Activated T-cell treated with anti-CD3 and anti-CD28 coated beads for 4 hours (primary cell): ENCODE data around the gene ALX4.

Experiments used
- DNase-seq: peaks from one replicate; pipeline ENCODE4 v3.0.0-alpha.2; 2020

The ALX4 gene

GRCh38 chr11:44335052-44335760 is 25.3 kb upstream of the ALX4 start:
- no peak for DNase-seq

DNA sequence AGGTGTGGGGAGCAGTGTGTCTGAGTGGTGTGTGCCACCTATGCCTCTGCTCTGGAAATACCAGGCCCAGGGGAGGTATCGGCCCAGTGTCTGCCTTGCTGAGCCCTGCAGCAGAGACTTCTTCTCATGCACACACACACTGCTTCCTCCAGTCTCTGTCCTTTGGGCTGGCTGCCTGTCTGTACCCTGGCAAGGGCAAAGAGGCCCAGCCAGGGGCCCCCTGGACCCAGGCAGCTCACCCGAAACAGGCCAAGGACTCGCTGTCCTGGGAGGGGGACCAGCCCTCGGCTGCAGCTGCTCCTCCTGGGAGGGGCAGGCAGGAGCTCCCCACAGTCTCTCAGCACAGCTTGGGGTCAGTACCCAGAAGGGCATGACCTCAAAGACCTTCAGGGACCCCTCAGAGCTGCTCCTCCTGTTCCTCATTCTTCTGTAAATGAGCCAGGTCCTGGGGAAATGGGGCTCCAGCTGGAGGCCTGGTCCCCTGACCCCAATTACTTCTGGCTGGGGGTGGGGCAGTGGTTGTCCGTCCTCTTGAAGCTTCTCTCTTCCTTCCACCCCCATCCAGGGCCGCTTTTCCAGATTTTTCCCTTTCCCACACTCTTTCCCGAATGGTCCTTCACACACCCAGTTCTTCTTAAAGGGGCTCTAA is 24.5 kb upstream of the ALX4 start:
- DNase-seq, result no peak

DNA sequence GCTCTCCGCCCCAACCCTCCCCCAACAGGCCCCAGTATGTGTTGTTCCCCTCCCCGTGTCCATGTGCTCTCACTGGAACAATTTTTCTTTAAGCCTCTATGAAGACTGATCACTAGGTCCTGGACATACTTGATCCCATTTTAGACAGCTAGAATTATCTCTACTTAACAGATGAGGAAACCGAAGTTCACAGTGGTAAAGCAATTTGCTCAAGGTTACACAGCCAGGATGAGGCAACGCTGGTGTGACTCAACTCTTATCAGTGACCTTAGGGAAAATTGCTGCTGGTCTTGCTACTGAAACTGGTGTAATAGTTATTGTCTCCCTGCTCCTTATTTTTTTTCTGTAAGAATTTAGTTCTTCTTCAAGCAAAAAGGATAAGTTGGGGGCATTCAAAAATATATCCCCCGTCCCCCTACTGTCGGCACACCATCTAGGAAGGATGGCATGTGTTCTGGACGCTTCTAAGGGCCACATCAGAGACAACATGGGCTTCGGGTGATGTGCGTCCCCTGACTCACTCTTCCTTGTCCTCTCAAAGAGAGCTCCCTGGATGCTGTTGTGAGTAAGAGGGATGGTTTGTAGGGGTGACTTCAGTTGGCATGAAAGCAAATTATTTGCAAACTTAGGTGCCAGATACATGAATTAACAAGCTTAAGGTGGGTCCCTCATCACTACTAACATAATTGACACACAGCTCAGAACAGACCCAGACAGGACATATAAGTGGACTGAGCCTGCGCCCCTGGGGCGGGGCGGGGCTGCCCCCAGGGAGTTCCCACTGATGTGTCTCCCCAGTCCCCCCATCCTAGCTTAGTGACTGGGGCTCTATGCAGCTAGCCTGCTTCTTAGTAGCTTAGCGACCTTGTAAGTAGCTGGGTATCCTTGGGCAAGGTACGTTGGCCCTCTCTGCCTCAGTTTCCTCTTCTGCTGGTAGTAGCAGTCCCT is 23.6 kb upstream of the ALX4 start:
- DNase-seq, result no peak

DNA sequence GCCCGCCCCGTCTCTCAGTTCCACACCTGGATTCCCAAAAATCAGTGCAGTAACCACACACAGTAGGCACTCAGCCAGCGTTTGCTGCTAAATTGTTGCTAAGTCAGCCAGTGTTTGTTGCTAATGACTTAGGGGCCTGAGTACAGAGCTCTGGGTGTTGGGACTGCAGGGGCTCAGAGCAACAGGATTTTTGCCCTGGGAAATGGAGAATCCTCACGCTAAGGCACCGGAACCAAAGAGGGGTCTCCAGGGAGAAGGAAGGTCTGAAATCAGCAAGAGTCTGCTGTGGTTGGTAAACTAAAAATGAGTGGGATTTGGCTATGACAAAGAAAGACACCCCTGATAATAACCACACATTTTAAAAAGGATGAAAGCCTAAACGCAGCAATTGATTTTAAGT is 22.7 kb upstream of the ALX4 start:
- DNase-seq, result no peak

DNA sequence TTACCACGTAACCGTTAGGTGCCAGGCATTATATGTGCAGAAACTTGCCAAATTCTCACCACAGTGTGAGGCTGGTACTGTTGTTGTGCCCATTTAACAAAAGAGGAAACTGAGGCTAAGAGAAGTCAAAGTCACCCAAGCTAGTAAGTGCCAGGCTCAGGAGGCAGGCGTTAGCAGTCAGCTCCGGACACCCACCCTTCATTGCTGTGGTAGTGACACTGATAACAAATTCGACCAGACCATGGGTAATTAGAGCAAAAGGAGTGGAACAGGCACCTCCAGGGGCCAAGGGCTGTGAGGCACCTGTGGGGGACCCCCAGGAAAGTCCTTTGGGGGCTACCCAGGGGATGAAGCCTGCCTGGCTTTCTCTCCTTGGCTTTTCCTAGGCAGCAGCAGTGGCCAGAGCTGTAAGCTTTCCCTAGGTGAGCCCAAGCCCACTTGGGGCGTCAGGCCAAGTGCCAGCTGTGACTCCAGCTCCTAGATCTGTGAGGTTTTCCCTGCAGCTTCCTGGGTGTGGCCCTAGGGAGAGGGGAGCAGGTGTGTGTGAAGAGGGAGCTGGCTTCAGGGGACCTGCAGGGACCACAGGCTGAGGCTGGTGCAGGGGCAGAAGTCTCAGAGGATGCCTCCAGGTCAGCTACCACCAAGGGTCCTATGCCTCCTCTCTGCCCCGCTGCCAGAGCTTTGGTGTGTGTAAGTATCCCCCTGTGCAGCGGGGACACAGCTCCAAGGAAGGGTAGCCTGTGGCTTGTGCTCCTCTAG is 19.7 kb upstream of the ALX4 start:
- DNase-seq, result no peak

- no peak for DNase-seq
Observed at GRCh38 chr11:44328138-44328660, 18.3 kb upstream of the ALX4 start.

DNA sequence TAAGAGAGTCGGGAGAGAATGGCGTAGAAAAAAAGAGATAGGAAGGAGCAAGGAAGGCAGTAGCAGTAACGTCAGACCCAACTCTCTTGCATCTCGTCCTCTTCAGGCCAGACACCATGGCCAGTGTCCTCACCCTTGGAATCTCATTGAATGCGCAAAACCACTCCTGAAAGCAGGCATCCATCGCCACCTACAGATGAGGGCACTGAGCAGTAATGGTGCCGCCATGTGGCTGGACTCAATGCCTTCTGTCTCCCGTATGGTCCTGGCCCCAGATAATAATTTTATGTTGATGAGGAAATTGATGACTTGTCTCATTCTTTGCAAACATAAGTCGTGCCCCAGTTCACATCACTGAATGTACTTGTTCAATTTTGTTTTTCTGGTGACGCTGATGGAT is 17.8 kb upstream of the ALX4 start:
- DNase-seq, result no peak

- DNase-seq, result no peak
Observed at GRCh38 chr11:44326615-44327475, 16.9 kb upstream of the ALX4 start.

DNA sequence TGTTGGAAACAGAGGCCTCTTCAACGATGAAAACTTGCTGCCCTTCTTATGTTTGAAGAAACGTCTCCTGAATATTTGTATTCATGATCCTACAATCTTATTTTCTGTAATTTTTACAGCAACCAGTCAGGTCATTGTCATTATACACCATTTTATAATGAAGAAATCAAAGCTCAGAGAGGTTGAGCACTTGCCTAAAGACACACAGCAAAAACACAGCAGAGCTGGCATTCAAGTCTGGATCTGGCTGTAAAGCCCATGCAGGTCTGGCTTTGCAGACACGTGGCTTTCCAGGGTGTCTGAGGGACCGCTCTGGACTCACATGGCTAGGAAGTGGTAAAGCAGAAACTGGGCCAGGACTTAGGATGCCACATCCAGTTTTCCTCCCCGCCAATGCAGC is 15.8 kb upstream of the ALX4 start:
- DNase-seq, result no peak

DNA sequence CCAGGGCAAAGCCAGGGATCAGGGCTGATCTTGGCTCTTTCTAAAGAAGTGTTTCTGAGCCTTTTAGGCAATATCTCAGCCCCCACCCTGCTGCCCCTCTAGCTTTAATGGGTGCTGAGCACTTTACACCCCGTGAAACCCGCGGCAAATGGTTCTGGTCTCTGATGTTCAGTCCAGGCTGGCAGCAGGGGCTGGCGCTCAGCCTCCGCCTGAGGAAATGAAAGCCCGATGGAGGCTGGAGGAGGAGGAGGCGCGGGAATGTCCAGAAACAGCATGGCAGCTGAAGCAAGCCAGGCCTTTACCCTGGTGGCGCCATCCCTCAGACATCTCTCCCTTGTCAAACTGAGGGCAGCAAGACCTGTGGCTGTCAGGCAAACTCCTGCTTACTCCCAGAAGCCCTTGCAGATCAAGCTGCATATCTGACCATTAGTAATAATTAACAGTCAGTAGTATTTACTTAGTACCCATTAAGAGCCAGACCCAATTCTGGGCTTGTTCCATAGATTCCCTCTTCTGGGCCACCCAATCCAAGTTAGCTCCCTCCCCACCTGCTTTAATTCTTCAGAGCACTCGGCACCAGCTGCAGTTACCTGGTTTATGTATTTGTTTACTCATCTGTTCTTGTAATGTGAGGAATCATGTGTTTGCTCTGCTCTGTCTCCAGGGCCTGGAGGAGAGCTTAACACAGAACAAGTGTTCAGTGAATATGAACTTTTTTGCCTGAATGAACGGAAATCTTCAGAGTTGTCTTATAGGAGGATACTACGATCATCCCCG is 15.0 kb upstream of the ALX4 start:
- DNase-seq, result no peak

DNA sequence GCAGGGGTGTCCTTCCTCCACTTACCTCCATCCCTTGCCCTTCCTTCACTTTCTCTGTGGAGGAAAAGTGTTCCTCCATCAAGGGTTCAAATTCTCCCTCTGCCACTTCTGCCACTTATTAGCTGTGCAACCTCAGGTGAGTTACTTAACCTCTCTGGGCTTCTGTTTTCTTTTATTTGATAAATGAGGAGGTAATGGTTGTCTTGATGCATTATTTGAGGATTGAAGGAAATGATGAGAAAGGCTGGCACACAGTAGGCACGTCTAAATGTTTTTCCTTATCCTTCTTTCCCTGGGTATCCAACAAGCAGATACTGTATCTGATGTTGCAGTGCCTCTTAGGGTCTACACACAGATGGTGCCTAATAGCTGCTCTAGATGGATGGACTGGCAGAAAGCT is 14.3 kb upstream of the ALX4 start:
- DNase-seq, result no peak

- DNase-seq, result no peak
Observed at GRCh38 chr11:44322243-44322642, 12.3 kb upstream of the ALX4 start.

DNA sequence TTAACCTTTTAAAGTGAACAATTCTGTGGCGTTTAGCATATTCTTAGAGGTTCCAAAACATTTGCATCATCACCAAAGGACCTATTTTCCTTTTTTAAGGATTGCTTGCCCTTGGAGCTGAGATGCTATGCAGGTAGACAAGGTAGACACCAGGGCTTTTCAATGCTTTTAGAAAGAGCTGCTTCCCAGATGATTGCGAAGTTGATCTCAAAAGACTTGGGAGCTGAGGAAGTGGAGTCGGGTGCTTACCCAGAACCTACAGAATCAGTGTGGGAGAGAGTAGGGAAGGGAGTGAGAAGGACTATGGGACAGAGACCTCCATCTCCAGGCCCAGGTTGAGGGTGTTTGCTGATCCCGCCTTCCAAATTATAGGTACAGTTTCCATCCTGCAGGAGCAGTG is 11.1 kb upstream of the ALX4 start:
- no peak for DNase-seq

- DNase-seq, result no peak
Observed at GRCh38 chr11:44320289-44320973, 10.5 kb upstream of the ALX4 start.

DNA sequence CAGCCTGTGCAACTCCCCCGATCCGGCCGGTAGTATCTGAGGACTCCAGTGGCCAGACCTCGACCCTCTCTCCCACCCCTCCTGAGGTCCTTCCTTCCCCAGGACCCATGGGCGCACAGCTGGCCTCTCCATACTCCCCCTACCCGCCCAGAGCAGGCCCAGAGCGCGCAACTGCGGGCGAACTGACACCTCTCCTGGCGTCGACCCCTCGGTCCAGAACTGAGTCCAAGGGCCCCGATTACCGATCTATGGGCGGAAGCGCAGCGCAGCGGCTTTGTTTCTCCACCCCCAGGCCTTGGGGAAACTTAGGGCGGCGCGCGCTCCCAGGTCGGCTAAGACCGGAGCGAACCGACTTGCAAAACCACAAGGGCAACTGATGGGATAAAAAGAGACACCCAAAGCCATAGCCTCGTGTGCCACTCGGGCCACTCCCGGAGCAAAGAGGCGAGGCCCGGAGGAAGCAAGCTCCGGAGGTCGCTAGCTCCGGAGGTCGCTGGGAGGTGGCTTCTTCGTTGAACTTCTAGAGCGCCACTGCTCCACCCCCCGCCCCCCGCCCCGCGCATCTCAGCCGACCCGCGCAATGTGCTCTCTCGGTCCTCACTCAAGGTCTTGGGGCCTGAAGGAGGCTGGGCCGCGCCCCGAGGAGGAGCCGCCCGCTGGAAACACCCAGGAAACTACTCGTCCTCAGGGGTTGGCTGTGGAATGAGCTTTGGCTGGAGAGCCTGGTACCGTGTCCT is 9.8 kb upstream of the ALX4 start:
- DNase-seq, result no peak

DNA sequence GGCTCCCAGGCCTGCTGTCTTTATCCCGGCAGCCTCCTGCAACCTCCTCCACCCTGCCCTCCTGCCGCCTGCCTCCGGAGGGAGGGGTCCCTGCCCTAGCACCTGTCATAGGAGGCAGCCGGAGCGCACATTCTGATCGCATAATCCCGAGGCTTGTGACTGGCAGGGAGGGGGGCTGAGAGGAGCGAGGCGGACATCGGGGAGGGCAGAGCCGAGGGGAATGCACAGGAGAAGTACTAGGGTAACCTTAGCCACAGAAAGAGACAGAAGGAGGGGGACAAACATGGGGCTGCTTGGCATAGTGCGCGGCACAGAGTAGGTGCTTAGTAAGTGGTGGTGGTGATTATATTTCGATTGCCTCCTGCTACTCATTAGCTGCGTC is 9.2 kb upstream of the ALX4 start:
- no peak for DNase-seq

GRCh38 chr11:44318369-44318768 is 8.4 kb upstream of the ALX4 start:
- no peak for DNase-seq

- no peak for DNase-seq
Observed at GRCh38 chr11:44316659-44317240, 6.8 kb upstream of the ALX4 start.

DNA sequence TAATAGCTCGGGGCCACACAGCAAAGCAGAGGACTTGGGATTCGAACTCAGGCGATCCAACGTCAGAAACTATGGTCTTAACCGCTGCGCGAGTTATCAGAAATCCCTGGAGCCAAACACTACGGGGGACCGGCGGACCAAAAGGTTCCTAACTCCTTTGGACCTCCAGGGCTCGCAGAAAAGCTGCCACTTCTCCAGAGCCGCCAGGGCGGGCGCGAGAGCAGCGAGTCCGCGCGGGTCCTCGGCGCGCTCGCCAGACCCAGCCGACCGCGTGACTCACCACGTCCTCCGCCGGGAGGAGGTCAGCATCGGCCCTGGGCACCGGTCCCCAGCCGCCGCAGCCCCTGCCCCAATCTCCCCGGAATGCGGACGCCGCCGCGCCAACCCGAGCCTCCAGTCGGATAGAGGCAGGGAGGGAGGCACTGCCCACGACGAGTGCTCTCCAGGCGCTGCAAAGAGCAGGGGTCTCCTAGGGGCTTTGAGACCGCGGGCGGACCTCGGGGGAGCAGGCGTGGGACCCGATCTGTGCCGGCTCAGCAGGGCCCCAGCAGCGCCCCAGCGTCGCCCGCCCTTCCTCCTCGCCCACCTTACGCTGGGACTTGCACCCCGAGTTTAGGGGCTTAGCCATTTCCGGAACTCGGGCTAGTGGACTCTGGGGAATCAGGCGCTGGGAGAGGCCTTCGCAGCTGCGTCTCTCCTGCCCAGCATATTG is 6.2 kb upstream of the ALX4 start:
- DNase-seq, result no peak
